GM18526 (cell line): ENCODE results near the gene CDO1.

Experiments used
- POLR2A ChIP-seq: IDR thresholded peaks from 3 replicates; pipeline ENCODE4 v1.6.1; 2011; ENCODE audit not compliant: insufficient read length; ENCODE audit errors: extremely low read depth

The CDO1 gene

GRCh38 chr5:115840873-115841272, 24.4 kb upstream of the CDO1 start:
- no peak for TF ChIP-seq POLR2A

GRCh38 chr5:115838885-115839518, 22.5 kb upstream of the CDO1 start:
- TF ChIP-seq POLR2A, result no peak

GRCh38 chr5:115835481-115835880, 19.0 kb upstream of the CDO1 start:
- TF ChIP-seq POLR2A, result no peak

GRCh38 chr5:115831163-115831768, 14.8 kb upstream of the CDO1 start:
- TF ChIP-seq POLR2A, result no peak

GRCh38 chr5:115829913-115830312, 13.5 kb upstream of the CDO1 start:
- no peak for TF ChIP-seq POLR2A

- no peak for TF ChIP-seq POLR2A
Observed at GRCh38 chr5:115825948-115826347, 9.5 kb upstream of the CDO1 start.

- TF ChIP-seq POLR2A, result no peak
Observed at GRCh38 chr5:115820846-115821245, 4.4 kb upstream of the CDO1 start.

GRCh38 chr5:115818821-115819220, 2.4 kb upstream of the CDO1 start:
- TF ChIP-seq POLR2A, result no peak

GRCh38 chr5:115817386-115817785, 927 bp upstream of the CDO1 start:
- TF ChIP-seq POLR2A, result no peak

GRCh38 chr5:115815693-115816225, 700 bp downstream of the CDO1 start:
- TF ChIP-seq POLR2A, result no peak

GRCh38 chr5:115815006-115815692, 1.3 kb downstream of the CDO1 start:
- no peak for TF ChIP-seq POLR2A

- TF ChIP-seq POLR2A, result no peak
Observed at GRCh38 chr5:115813719-115814118, 2.7 kb downstream of the CDO1 start.

- TF ChIP-seq POLR2A, result no peak
Observed at GRCh38 chr5:115812372-115812771, 4.1 kb downstream of the CDO1 start.

- TF ChIP-seq POLR2A, result no peak
Observed at GRCh38 chr5:115811406-115811805, 5.1 kb downstream of the CDO1 start.

- no peak for TF ChIP-seq POLR2A
Observed at GRCh38 chr5:115810761-115811160, 5.7 kb downstream of the CDO1 start.

GRCh38 chr5:115809946-115810345, 6.5 kb downstream of the CDO1 start:
- TF ChIP-seq POLR2A, result no peak
